ENCODE measurements around the gene RAD1. TPM values are rescaled to one million over a fixed set of nuclear protein-coding genes. Genes with fewer than 3 reads are reported as not detected.

RAD1 gene
- total RNA-seq, 4 donors from 2014 or later, result 5.1 to 36.2 (median 25.0) TPM

- no peak for DNase-seq
- no peaks in the 10 kb centered on the region for H3K36me3 ChIP-seq
- intact Hi-C loops (cut with DNase I; ENCODE audit: low total_unique reads), result no loop called here
- H3K27me3 ChIP-seq, result no peaks in the 10 kb centered on the region
- H3K9me3 ChIP-seq, result no peaks in the 10 kb centered on the region
- no peak overlapping the region for H3K27ac ChIP-seq
- TF ChIP-seq POLR2A (IDR thresholded peaks at IDR 0.05), result no peak
- TF ChIP-seq CTCF (IDR thresholded peaks at IDR 0.05), result no peak
- peaks cover 7 to 10% of the 10 kb centered on the region in 2 donors for H3K4me1 ChIP-seq
- no peak overlapping the region for H3K4me3 ChIP-seq
These were observed 2.7 kb upstream of the RAD1 start for GRCh38 chr5:34918025-34918424.

DNA sequence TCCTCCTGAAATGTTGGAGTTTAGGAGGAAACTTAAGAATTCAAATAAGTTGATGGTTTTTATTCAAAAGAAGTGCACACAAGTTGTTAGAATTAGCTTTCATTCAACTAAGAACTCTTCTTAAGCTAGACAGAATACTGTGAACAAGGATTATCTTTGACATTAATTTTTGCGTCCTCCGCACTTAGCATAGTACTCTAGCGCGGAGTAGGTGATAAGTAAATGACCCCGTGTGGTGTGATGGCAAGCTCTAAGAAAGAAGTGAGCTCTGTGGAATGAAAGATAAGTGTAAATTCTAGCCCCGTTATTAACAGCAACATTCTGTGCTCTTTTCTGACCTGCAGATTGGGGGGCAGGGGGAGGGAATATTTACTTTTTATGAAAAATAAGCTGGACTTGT is 1.2 kb upstream of the RAD1 start:
- Histone ChIP-seq H3K4me1 (peaks cover 7 to 10% of the 10 kb centered on the region in 2 donors), H3K9me3 (no peaks in the 10 kb centered on the region), H3K36me3 (no peaks in the 10 kb centered on the region), H3K27me3 (no peaks in the 10 kb centered on the region), H3K27ac (peak overlapping the region in 1 of 2 donors; percentile 83), H3K4me3 (peak overlapping the region; percentile 60 to 99)
- DNase-seq, result no peak
- intact Hi-C loops (cut with DNase I; ENCODE audit: low total_unique reads), result no loop called here
- TF ChIP-seq CTCF (IDR thresholded peaks at IDR 0.05) (no peak), POLR2A (IDR thresholded peaks at IDR 0.05) (no peak)

- DNase-seq, result no peak
- TF ChIP-seq CTCF (IDR thresholded peaks at IDR 0.05) (no peak), POLR2A (IDR thresholded peaks at IDR 0.05) (no peak)
- Histone ChIP-seq H3K4me1 (peaks cover 7 to 10% of the 10 kb centered on the region in 2 donors), H3K36me3 (no peaks in the 10 kb centered on the region), H3K27me3 (no peaks in the 10 kb centered on the region), H3K27ac (peak overlapping the region; percentile 83 to 89), H3K4me3 (peak overlapping the region; percentile 60 to 99), H3K9me3 (no peaks in the 10 kb centered on the region)
- intact Hi-C loops (cut with DNase I; ENCODE audit: low total_unique reads), result no loop called here
These were observed 520 bp upstream of the RAD1 start for GRCh38 chr5:34915856-34916192.

GRCh38 chr5:34914671-34915138 is 599 bp downstream of the RAD1 start:
- peak; percentile 26 to 35 for DNase-seq
- H3K27me3 ChIP-seq, result no peaks in the 10 kb centered on the region
- H3K4me3 ChIP-seq, result peak overlapping the region; percentile 60 to 99
- peak overlapping the region; percentile 83 to 89 for H3K27ac ChIP-seq
- H3K4me1 ChIP-seq, result peaks cover 7 to 10% of the 10 kb centered on the region in 2 donors
- TF ChIP-seq POLR2A (IDR thresholded peaks at IDR 0.05) (no peak), CTCF (IDR thresholded peaks at IDR 0.05) (no peak)
- H3K36me3 ChIP-seq, result no peaks in the 10 kb centered on the region
- intact Hi-C loops (cut with DNase I; ENCODE audit: low total_unique reads), result no loop called here
- no peaks in the 10 kb centered on the region for H3K9me3 ChIP-seq

- Histone ChIP-seq H3K36me3 (no peaks in the 10 kb centered on the region), H3K4me3 (no peak overlapping the region), H3K27ac (no peak overlapping the region), H3K27me3 (no peaks in the 10 kb centered on the region), H3K4me1 (peaks cover 7 to 10% of the 10 kb centered on the region in 2 donors), H3K9me3 (no peaks in the 10 kb centered on the region)
- no peak for DNase-seq
- TF ChIP-seq CTCF (IDR thresholded peaks at IDR 0.05), result no peak
- TF ChIP-seq POLR2A (IDR thresholded peaks at IDR 0.05), result no peak
- intact Hi-C loops (cut with DNase I; ENCODE audit: low total_unique reads), result no loop called here
These were observed 2.2 kb downstream of the RAD1 start for GRCh38 chr5:34913072-34913471.
